Measurements from ENCODE around the gene NOB1.

NOB1 gene

DNA sequence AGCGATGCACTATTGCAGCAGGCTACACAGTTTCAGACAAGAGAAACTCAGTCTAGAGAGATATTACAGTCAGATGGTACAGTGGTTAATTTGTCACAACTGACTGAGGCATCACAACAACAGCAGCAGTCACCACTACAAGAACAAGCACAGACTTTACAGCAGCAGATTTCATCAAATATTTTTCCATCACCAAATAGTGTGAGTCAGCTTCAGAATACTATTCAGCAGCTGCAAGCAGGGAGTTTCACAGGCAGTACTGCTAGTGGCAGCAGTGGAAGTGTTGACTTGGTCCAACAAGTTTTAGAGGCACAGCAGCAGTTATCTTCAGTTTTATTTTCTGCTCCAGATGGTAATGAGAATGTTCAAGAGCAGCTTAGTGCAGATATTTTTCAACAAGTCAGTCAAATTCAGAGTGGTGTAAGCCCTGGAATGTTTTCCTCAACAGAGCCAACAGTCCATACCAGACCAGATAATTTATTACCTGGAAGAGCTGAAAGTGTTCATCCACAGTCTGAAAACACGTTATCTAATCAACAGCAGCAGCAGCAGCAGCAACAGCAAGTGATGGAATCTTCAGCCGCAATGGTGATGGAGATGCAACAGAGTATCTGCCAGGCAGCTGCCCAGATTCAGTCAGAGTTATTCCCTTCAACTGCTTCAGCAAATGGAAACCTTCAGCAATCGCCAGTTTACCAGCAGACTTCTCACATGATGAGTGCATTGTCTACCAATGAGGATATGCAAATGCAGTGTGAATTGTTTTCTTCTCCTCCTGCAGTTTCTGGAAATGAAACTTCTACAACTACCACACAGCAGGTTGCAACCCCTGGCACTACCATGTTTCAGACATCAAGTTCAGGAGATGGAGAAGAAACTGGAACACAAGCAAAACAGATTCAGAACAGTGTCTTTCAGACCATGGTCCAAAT is 62.5 kb downstream of the NOB1 start:
- POLR2A ChIA-PET = no interaction called here
- Histone ChIP-seq H3K4me1 (ENCODE audit: control extremely low read depth in 1 of 4, control insufficient read depth in 4 of 4, insufficient read depth in 4 of 4, low read length in 3 of 4) (no peaks in the 10 kb centered on the region), H3K9me3 (ENCODE audit: control extremely low read depth in 1 of 5, control insufficient read depth in 4 of 5, insufficient read depth in 2 of 5, low read depth in 1 of 5, low read length in 4 of 5) (no peaks in the 10 kb centered on the region), H3K27me3 (replicated peaks in 2 of 5; ENCODE audit: control insufficient read depth in 4 of 5, insufficient read depth in 5 of 5, low read length in 4 of 5) (no peaks in the 10 kb centered on the region), H3K27ac (ENCODE audit: insufficient read depth in 1 of 2, low read depth in 1 of 2, low read length in 2 of 2, poor library complexity in 1 of 2, severe bottlenecking in 2 of 2) (no peak overlapping the region), H3K4me3 (ENCODE audit: control insufficient read depth in 1 of 7, extremely low read depth in 1 of 7, insufficient read depth in 4 of 7, low read depth in 2 of 7, low read length in 6 of 7) (no peak overlapping the region), H3K36me3 (ENCODE audit: control insufficient read depth in 4 of 4, insufficient read depth in 4 of 4, low read length in 3 of 4) (peaks cover 23 to 60% (median 45%) of the 10 kb centered on the region in 4 experiments)
- CTCF ChIA-PET = interaction anchor here (0.5 kb wide), 1 partner anchor 13 kb away, joined by 4 read pairs; no protein-coding TSS in a partner anchor
- WGBS (ENCODE audit: insufficient coverage) = 100% methylated on average over 3 of the region's 4 CpGs
- no peak for DNase-seq
